SK-N-SH treated with all-trans-retinoic acid at 6 μM for 48 hours (cell line): ENCODE data around the gene NR1D2.
"Not testable (repeated sequence)": the region's sequence is repeated elsewhere in the genome, so short reads cannot be mapped to it uniquely, and the experiment has no call there.

Experiments used
- ATAC-seq: fragments of 200-7000 bp; cut with Tn5 transposase; 3 replicates; pipeline ENCODE4 v1.9.1; 2020; ENCODE audit warnings: mild to moderate bottlenecking, moderate library complexity
- ARNTL ChIP-seq: fragments of 450-650 bp; formaldehyde crosslinking; IDR thresholded peaks from 2 replicates; pipeline ENCODE4 v1.5.0; 2020; ENCODE audit warnings: low read depth, mild to moderate bottlenecking, moderate library complexity, borderline replicate concordance
- BACH2 ChIP-seq: fragments of 250-450 bp; sonication (Bioruptor Pico); IDR thresholded peaks from 2 replicates; pipeline ENCODE4 v1.9.0; 2021; ENCODE audit warnings: mild to moderate bottlenecking, borderline replicate concordance
- CSDC2 ChIP-seq: fragments of 250-450 bp; sonication (Bioruptor Pico); IDR thresholded peaks from 2 replicates; pipeline ENCODE4 v1.5.0; 2020; ENCODE audit warnings: mild to moderate bottlenecking, moderate library complexity
- ESRRG ChIP-seq: fragments of 250-450 bp; sonication (Bioruptor Pico); IDR thresholded peaks from 2 replicates; pipeline ENCODE4 v1.6.1; 2021; ENCODE audit warnings: mild to moderate bottlenecking
- ISL1 ChIP-seq: fragments of 250-450 bp; sonication (Bioruptor Pico); IDR thresholded peaks from 2 replicates; pipeline ENCODE4 v2.1.2; 2022; ENCODE audit warnings: mild to moderate bottlenecking, moderate library complexity
- OSR1 ChIP-seq: fragments of 250-450 bp; sonication (Bioruptor Pico); IDR thresholded peaks from 2 replicates; pipeline ENCODE4 v1.8.0; 2022; ENCODE audit warnings: moderate library complexity, mild to moderate bottlenecking, inconsistent platforms
- PPARA ChIP-seq: fragments of 250-450 bp; sonication (Bioruptor Pico); IDR thresholded peaks from 2 replicates; pipeline ENCODE4 v1.5.0; 2020; ENCODE audit warnings: mild to moderate bottlenecking, borderline replicate concordance
- RARB ChIP-seq: fragments of 250-450 bp; sonication (Bioruptor Pico); IDR thresholded peaks from 2 replicates; pipeline ENCODE4 v1.8.0; 2021; ENCODE audit warnings: mild to moderate bottlenecking, moderate library complexity
- SNAI2 ChIP-seq: fragments of 250-450 bp; sonication (Bioruptor Pico); IDR thresholded peaks from 2 replicates; pipeline ENCODE4 v1.5.0; 2020; ENCODE audit warnings: mild to moderate bottlenecking, moderate library complexity
- TCF4 ChIP-seq: fragments of 250-450 bp; sonication (Bioruptor Pico); IDR thresholded peaks from 2 replicates; pipeline ENCODE4 v1.8.0; 2021; ENCODE audit warnings: mild to moderate bottlenecking, moderate library complexity, borderline replicate concordance
- ZC3H10 ChIP-seq: fragments of 250-450 bp; sonication (Bioruptor Pico); IDR thresholded peaks from 2 replicates; pipeline ENCODE4 v1.5.1; 2021; ENCODE audit warnings: mild to moderate bottlenecking, moderate library complexity
- ZFP3 ChIP-seq: fragments of 250-450 bp; sonication (Bioruptor Pico); IDR thresholded peaks from 2 replicates; pipeline ENCODE4 v1.5.0; 2020; ENCODE audit warnings: mild to moderate bottlenecking, moderate library complexity
- ZFP30 ChIP-seq: fragments of 450-650 bp; formaldehyde crosslinking; IDR thresholded peaks from 2 replicates; pipeline ENCODE4 v1.5.0; 2022; ENCODE audit warnings: mild to moderate bottlenecking, moderate library complexity
- ZNF565 ChIP-seq: fragments of 450-650 bp; formaldehyde crosslinking; conservative IDR thresholded peaks from 2 replicates; pipeline ENCODE4 v1.5.0; 2020; ENCODE audit warnings: low read depth, mild to moderate bottlenecking, moderate library complexity
- ZNF70 ChIP-seq: fragments of 450-650 bp; formaldehyde crosslinking; IDR thresholded peaks from 2 replicates; pipeline ENCODE4 v1.5.0; 2020; ENCODE audit warnings: mild to moderate bottlenecking, moderate library complexity
- ZNF8 ChIP-seq: fragments of 450-650 bp; formaldehyde crosslinking; IDR thresholded peaks from 2 replicates; pipeline ENCODE4 v1.5.0; 2020; ENCODE audit warnings: mild to moderate bottlenecking, moderate library complexity
- TF ChIP-seq, protein P1 (sequence below): fragments of 250-450 bp; sonication (Bioruptor Pico); IDR thresholded peaks from 2 replicates; pipeline ENCODE4 v1.5.1; 2020; ENCODE audit warnings: low read depth, mild to moderate bottlenecking, moderate library complexity
- TF ChIP-seq, protein P2 (sequence below): fragments of 250-450 bp; sonication (Bioruptor Pico); IDR thresholded peaks from 2 replicates; pipeline ENCODE4 v1.5.1; 2021; ENCODE audit warnings: mild to moderate bottlenecking, moderate library complexity
- TF ChIP-seq, protein P3 (sequence below): fragments of 250-450 bp; sonication (Bioruptor Pico); IDR thresholded peaks from 2 replicates; pipeline ENCODE4 v1.5.0; 2020; ENCODE audit warnings: mild to moderate bottlenecking, moderate library complexity
- TF ChIP-seq, protein P4 (sequence below): fragments of 250-450 bp; sonication (Bioruptor Pico); IDR thresholded peaks from 2 replicates; pipeline ENCODE4 v1.8.0; 2020; ENCODE audit warnings: mild to moderate bottlenecking, moderate library complexity, borderline replicate concordance

The NR1D2 gene

DNA sequence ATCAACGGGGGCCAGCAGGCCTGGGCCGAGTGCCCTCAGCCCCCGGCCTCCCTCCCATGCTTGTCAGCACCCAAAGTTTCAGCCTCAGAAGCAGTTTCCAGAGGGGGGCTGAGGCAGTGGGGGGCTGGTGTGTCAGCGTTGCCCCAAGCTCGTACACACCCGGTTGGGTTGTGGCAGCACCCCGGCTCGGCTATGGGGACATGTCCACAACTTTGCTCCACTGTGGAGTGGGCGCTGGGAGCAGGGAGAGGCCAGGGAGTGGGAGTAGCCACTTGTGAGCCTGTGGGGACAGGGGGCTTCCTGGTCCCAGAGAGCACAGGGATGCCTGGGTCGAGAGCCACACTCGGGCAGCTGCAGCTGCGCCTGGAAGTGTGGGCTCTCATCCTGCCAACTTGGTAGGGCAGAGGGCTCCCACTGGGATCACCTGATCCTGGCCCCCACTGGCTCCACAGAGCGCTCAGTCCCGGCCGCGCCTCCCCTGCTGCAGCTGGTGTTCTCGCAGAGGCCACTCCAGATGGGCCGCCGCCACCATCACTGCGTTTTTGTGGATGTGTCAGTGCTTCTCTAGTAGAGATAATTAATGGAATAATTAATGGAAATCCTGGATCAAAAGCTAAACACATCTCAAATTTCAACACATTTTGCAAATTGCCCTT is 75.1 kb downstream of the NR1D2 start:
- no peak for ATAC-seq
- TF ChIP-seq, protein P1, sequence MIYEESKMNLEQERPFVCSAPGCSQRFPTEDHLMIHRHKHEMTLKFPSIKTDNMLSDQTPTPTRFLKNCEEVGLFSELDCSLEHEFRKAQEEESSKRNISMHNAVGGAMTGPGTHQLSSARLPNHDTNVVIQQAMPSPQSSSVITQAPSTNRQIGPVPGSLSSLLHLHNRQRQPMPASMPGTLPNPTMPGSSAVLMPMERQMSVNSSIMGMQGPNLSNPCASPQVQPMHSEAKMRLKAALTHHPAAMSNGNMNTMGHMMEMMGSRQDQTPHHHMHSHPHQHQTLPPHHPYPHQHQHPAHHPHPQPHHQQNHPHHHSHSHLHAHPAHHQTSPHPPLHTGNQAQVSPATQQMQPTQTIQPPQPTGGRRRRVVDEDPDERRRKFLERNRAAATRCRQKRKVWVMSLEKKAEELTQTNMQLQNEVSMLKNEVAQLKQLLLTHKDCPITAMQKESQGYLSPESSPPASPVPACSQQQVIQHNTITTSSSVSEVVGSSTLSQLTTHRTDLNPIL (CRISPR knock-in tag) = no peak
- TF ChIP-seq ARNTL (CRISPR knock-in tag) = no peak
- TF ChIP-seq, protein P2, sequence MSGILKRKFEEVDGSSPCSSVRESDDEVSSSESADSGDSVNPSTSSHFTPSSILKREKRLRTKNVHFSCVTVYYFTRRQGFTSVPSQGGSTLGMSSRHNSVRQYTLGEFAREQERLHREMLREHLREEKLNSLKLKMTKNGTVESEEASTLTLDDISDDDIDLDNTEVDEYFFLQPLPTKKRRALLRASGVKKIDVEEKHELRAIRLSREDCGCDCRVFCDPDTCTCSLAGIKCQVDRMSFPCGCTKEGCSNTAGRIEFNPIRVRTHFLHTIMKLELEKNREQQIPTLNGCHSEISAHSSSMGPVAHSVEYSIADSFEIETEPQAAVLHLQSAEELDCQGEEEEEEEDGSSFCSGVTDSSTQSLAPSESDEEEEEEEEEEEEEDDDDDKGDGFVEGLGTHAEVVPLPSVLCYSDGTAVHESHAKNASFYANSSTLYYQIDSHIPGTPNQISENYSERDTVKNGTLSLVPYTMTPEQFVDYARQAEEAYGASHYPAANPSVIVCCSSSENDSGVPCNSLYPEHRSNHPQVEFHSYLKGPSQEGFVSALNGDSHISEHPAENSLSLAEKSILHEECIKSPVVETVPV (CRISPR knock-in tag) = no peak
- no peak for TF ChIP-seq PPARA (CRISPR knock-in tag)
- TF ChIP-seq ISL1 (CRISPR knock-in tag) = no peak
- no peak for TF ChIP-seq BACH2 (CRISPR knock-in tag)
- TF ChIP-seq RARB = no peak
- TF ChIP-seq TCF4 (CRISPR knock-in tag) = no peak
- no peak for TF ChIP-seq ESRRG (CRISPR knock-in tag)
- TF ChIP-seq CSDC2 (CRISPR knock-in tag) = no peak
- TF ChIP-seq ZFP30 (CRISPR knock-in tag) = no peak
- no peak for TF ChIP-seq ZC3H10 (CRISPR knock-in tag)

DNA sequence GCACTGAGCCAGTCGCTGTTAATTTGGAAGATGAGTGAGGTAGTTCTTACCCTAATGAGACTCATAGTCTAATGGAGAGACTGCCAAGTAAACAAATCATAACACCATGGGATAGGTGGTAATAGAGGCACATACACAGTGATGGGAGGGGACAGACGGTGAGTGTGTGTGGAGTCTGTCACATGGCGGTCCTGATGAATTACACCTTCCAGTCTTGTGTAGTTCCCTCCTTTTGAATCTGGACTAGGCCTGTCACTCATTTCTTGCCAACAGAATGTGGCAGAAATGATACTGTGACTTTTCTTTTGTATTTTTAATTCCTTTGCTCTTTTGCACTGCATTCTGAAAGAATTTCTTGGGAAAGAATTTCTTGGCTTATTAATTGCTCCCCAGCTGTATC is 78.1 kb downstream of the NR1D2 start:
- TF ChIP-seq ZFP3 (CRISPR knock-in tag) = no peak
- TF ChIP-seq ARNTL (CRISPR knock-in tag) = no peak
- no peak for TF ChIP-seq OSR1 (CRISPR knock-in tag)
- TF ChIP-seq RARB = no peak
- ATAC-seq = no peak

DNA sequence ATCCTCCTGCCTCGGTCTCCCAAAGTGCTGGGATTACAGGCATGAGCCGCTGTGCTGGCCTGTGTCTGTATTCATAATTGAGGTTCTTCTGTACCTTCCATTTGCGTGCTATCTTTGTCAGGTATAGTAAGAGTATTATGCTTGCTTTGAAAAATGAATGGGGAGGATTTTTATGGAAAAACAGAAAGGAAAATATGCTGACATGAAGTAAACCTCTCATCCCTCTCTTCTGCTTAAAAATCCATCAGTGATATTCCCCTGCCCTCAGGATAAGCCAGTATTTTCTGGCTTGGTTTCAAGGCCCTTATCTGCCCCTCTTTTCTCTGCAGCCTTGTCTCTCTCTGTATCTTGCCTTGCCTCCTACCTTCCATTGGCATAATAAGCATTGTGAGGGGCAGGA is 80.7 kb downstream of the NR1D2 start:
- ATAC-seq = no peak
- TF ChIP-seq BACH2 (CRISPR knock-in tag) (no peak), ISL1 (CRISPR knock-in tag) (no peak), ZFP3 (CRISPR knock-in tag) (no peak)
- TF ChIP-seq, protein P3, sequence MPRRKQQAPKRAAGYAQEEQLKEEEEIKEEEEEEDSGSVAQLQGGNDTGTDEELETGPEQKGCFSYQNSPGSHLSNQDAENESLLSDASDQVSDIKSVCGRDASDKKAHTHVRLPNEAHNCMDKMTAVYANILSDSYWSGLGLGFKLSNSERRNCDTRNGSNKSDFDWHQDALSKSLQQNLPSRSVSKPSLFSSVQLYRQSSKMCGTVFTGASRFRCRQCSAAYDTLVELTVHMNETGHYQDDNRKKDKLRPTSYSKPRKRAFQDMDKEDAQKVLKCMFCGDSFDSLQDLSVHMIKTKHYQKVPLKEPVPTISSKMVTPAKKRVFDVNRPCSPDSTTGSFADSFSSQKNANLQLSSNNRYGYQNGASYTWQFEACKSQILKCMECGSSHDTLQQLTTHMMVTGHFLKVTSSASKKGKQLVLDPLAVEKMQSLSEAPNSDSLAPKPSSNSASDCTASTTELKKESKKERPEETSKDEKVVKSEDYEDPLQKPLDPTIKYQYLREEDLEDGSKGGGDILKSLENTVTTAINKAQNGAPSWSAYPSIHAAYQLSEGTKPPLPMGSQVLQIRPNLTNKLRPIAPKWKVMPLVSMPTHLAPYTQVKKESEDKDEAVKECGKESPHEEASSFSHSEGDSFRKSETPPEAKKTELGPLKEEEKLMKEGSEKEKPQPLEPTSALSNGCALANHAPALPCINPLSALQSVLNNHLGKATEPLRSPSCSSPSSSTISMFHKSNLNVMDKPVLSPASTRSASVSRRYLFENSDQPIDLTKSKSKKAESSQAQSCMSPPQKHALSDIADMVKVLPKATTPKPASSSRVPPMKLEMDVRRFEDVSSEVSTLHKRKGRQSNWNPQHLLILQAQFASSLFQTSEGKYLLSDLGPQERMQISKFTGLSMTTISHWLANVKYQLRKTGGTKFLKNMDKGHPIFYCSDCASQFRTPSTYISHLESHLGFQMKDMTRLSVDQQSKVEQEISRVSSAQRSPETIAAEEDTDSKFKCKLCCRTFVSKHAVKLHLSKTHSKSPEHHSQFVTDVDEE (CRISPR knock-in tag) = no peak
- TF ChIP-seq, protein P1 (CRISPR knock-in tag) = no peak

DNA sequence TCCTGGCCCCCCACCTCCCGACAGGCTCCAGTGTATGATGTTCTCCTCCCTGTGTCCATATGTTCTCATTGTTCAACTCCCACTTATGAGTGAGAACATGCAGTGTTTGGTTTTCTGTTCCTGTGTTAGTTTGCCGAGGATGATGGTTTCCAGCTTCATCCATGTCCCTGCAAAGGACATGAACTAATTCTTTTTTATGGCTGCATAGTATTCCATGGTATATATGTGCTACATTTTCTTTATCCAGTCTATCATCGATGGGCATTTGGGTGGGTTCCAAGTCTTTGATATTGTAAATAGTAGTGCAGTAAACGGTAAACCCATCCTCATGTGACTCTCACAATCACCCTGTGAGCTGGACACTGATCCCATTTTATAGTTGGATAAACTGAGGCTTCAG is 81.6 kb downstream of the NR1D2 start:
- not testable (repeated sequence) for ATAC-seq

DNA sequence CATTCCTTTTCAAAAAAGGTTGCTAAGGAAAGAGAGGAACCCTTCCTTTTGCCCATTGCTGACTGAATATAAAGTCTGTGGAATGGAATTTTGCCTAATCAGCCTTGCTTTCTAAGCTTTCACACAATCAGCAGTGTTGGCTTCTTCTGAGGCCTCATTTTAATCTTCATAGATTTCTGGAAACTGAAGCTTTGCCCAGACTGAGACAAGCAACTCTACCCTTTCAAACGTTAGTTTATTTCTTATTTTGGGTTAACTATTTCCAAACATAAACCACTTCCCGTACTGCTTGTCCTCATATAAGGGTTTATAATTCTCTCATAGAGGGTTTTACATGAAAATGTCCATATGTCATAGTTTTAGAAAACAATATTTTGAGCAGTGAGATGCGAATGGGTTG is 82.9 kb downstream of the NR1D2 start:
- no peak for ATAC-seq
- no peak for TF ChIP-seq RARB
- no peak for TF ChIP-seq ZNF70 (CRISPR knock-in tag)
- no peak for TF ChIP-seq ZFP3 (CRISPR knock-in tag)
- TF ChIP-seq ISL1 (CRISPR knock-in tag) = no peak
- no peak for TF ChIP-seq TCF4 (CRISPR knock-in tag)
- TF ChIP-seq SNAI2 (CRISPR knock-in tag) = no peak
- no peak for TF ChIP-seq ESRRG (CRISPR knock-in tag)
- TF ChIP-seq, protein P4, sequence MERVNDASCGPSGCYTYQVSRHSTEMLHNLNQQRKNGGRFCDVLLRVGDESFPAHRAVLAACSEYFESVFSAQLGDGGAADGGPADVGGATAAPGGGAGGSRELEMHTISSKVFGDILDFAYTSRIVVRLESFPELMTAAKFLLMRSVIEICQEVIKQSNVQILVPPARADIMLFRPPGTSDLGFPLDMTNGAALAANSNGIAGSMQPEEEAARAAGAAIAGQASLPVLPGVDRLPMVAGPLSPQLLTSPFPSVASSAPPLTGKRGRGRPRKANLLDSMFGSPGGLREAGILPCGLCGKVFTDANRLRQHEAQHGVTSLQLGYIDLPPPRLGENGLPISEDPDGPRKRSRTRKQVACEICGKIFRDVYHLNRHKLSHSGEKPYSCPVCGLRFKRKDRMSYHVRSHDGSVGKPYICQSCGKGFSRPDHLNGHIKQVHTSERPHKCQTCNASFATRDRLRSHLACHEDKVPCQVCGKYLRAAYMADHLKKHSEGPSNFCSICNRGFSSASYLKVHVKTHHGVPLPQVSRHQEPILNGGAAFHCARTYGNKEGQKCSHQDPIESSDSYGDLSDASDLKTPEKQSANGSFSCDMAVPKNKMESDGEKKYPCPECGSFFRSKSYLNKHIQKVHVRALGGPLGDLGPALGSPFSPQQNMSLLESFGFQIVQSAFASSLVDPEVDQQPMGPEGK (CRISPR knock-in tag) = no peak
- no peak for TF ChIP-seq BACH2 (CRISPR knock-in tag)
- TF ChIP-seq, protein P1 (CRISPR knock-in tag) = no peak
- TF ChIP-seq ZNF565 = no peak
- no peak for TF ChIP-seq ZC3H10 (CRISPR knock-in tag)
- no peak for TF ChIP-seq ZNF8
- TF ChIP-seq ZFP30 (CRISPR knock-in tag) = no peak
- no peak for TF ChIP-seq PPARA (CRISPR knock-in tag)
